Omental fat pad (tissue), 4 donors: Measurements from ENCODE around the gene CDC14A. TPM values are rescaled to one million over a fixed set of nuclear protein-coding genes. Genes with fewer than 3 reads are reported as not detected.

Experiments used
- ATAC-seq: fragments of 150-250 bp; one replicate; pipeline ENCODE4 v1.9.1; 2016; ENCODE audit warnings: mild to moderate bottlenecking, moderate library complexity; ENCODE audit not compliant: low FRiP score
- DNase-seq: peaks from one replicate; pipeline ENCODE4 v3.0.0-alpha.2; 2019; ENCODE audit warnings: low spot score
- total RNA-seq, 4 donors: library from RNA; depleted of rRNA; stranded (reverse); fragments of >200 nt; gene quantifications; one replicate each; pipeline ENCODE4 v1.1.0, GENCODE V29; 2016
- TF ChIP-seq, protein P1 (sequence below), 3 donors: fragments of 450-650 bp; IDR thresholded peaks; one replicate each; pipeline ENCODE4 v1.5.1; 2016 to 2017; ENCODE audit warnings: antibody characterized with exemption in 3 of 3, mild to moderate bottlenecking in 3 of 3, moderate library complexity in 2 of 3

CDC14A gene
- total RNA-seq, 4 donors from 2014 or later = 9.4 to 39.9 (median 13.4) TPM

DNA sequence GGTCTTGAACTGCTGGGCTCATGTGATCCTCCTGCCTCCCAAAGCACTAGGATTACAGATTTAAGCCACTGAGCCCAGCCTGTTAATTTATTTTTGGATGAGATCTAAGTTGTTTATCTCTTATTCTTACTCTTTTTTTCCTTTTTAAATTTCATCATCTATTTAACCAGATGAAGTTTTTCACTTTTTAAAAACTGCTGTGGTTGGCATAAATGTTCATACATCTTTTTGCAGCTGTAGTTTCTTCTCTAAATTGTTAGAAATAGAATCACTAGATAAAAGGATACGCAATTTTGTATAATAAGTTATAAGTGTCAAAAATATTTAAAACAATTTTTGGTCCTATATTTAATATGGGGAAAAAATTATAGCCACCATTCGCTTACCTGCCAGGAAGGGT is 105.4 kb downstream of the CDC14A start:
- ATAC-seq (no peak), DNase-seq (no peak)
- TF ChIP-seq, protein P1, sequence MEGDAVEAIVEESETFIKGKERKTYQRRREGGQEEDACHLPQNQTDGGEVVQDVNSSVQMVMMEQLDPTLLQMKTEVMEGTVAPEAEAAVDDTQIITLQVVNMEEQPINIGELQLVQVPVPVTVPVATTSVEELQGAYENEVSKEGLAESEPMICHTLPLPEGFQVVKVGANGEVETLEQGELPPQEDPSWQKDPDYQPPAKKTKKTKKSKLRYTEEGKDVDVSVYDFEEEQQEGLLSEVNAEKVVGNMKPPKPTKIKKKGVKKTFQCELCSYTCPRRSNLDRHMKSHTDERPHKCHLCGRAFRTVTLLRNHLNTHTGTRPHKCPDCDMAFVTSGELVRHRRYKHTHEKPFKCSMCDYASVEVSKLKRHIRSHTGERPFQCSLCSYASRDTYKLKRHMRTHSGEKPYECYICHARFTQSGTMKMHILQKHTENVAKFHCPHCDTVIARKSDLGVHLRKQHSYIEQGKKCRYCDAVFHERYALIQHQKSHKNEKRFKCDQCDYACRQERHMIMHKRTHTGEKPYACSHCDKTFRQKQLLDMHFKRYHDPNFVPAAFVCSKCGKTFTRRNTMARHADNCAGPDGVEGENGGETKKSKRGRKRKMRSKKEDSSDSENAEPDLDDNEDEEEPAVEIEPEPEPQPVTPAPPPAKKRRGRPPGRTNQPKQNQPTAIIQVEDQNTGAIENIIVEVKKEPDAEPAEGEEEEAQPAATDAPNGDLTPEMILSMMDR (IDR thresholded peaks at IDR 0.05) = no peak

DNA sequence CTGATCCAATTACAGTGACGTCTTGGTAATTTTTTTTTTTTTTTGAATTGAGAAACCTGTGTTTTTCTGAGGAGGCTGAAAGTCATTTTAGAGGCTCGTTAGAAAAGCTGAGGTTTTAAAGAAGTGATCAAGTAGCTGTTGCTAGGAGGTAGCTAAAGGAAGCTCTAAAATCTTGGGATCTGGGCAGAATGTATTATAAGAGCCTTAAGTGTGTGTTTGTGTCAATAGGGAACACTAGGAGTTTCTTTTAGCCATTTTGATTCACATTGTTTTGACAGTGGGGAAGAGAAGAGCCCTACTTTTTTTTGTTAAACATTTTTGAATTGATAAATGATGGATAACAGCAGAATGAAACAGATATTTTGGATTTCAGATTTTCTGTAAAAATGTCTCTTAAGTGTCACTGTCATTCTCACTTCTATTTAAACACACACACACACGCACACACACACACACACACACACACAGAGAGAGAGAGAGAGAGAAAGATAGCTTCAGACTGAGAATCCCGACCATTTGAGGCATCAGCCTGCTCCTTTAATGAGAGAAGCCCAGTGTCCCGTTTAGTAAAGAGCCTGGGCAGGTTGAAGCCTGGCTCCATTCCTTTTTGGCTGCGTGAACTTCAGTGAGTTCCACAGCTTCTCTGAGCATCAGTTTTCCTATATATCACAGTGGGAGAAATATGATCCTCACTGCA is 106.5 kb downstream of the CDC14A start:
- TF ChIP-seq, protein P1 (IDR thresholded peaks at IDR 0.05) = no peak
- DNase-seq (no peak), ATAC-seq (no peak)

DNA sequence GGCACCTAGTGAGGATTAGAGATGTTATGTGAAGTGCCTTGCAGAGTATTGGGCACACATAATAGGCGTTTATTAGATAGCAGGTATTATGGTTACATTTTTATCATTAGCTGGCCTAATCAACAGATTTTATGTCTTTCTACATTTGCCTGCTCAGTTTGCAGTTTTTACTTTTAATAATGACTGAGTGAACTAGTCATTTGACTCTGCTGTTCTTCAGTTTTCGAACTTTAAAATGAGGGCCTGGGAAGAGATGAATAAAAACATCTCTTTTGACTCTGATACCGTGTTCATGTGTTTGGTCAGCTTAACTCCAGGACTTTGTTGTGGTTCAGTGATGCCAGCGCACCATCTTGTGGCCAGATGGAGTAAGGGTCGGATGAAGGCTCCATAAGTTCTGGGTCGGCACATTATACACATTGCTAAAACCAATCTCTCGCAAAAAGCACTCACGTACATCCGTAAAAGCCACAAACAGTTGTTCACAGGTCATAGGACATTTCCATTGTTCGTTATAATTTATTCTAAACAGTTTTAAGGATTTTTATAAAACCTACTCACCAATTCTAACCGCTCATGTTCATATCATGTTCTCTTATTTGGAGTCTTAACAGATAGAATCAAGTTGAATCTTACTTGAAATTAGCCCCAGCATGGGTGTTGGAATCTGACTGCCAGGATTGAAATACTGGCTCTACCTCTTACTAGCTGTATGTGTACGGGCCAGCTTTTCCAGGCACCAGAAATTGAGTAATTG is 107.2 kb downstream of the CDC14A start:
- TF ChIP-seq, protein P1 (IDR thresholded peaks at IDR 0.05) = peak in 2 of 3 donors; percentile 44 to 51
- ATAC-seq (peak; percentile 82), DNase-seq (peak; percentile 42)

DNA sequence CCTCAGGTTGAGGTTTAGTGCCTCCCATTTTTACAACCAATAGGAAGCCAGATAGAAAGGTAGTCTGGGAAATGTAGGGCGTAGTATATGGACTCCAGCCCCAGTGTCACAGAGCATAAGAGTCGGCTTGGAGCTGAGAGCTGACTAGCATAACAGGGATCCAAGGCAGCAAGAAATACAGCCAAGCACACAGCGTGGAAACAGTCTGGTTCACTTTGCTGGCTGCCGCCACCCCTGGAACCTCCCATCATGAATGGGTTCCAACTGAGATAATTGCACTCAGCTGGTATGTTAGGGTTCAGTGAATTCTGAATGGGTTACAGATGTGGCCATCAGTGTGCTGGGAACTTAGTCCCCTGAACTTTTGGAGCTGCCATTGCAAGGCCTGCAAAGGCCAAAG is 108.9 kb downstream of the CDC14A start:
- TF ChIP-seq, protein P1 (IDR thresholded peaks at IDR 0.05) = no peak
- DNase-seq = no peak
- no peak for ATAC-seq

DNA sequence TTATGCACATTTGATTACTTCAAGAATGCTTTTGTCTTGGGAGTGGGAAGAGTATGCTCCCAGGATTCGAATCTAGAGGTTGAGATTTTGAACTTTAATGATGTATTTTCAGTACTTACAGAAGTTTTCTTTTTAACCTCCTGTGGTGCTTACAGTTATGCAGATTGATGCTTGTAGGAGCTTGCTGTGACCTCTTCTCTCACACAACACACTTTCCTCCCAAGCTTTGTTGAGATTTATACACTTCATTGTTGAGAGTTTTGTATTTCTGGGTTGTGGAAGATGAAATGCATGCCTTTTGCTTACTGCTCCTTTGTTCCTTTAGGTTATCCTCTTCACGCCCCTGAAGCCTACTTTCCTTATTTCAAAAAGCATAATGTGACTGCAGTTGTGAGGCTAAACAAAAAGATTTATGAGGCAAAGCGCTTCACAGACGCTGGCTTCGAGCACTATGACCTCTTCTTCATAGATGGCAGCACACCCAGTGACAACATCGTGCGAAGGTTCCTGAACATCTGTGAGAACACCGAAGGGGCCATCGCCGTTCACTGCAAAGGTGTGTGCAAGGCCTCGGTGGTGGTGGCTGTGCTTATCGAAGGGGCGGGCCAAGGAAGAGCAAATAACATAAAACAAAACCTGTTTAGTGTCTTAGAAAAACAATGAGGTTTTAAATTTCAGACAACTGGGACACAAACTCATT is 110.2 kb downstream of the CDC14A start:
- ATAC-seq (no peak), DNase-seq (no peak)
- TF ChIP-seq, protein P1 (IDR thresholded peaks at IDR 0.05) = no peak

DNA sequence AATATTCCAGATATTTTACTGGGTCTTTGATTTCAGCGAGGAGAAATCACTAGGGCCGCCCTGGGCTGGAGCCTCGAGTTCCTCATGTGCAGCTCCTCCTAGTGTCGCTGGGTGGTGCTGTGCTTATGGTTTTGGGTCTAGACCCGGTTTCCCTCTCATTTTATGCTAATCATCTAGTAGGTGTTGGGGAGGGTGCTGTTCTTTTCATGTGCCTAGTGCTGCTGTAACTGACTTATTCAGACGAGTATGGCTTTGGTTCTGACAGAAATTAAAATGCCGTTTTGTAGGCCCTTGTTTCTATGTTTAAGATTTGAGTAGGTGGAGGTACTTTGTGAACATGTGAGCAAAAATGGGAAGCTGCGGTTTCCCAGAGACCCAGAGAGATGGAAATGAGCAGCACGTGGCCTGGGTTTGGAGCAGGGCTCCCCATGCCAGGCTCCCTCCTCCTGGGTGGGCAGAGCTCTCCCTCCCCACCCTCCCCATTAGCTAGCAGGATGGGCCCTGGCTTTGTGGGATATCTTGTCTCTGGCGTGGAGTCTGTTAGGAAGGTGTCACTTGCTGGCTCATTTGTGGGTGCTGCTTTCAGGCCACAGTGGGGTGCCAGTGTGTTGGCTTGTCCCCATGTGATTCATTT is 111.6 kb downstream of the CDC14A start:
- peak; percentile 55 for ATAC-seq
- TF ChIP-seq, protein P1 (IDR thresholded peaks at IDR 0.05) = peak in 1 of 3 donors; percentile 14
- DNase-seq = no peak
